HEK293T (cell line): ENCODE results near the gene LIX1.

Source experiments
- ARNT ChIP-seq: fragments of 450-650 bp; IDR thresholded peaks from 2 replicates; pipeline ENCODE4 v1.6.1; 2017; ENCODE audit warnings: mild to moderate bottlenecking
- BHLHE40 ChIP-seq: fragments of 450-650 bp; IDR thresholded peaks from 2 replicates; pipeline ENCODE4 v1.6.1; 2016; ENCODE audit warnings: mild to moderate bottlenecking, moderate library complexity, borderline replicate concordance
- ELF4 ChIP-seq: fragments of 450-650 bp; IDR thresholded peaks from 2 replicates; pipeline ENCODE4 v1.6.1; 2017; ENCODE audit warnings: antibody characterized with exemption
- FOXA1 ChIP-seq: fragments of 450-650 bp; IDR thresholded peaks from 2 replicates; pipeline ENCODE4 v1.6.1; 2016; ENCODE audit warnings: mild to moderate bottlenecking
- FOXK2 ChIP-seq: fragments of 450-650 bp; IDR thresholded peaks from 2 replicates; pipeline ENCODE4 v1.6.1; 2016; ENCODE audit warnings: mild to moderate bottlenecking
- FOXM1 ChIP-seq: fragments of 450-650 bp; IDR thresholded peaks from 2 replicates; pipeline ENCODE4 v1.6.1; 2017; ENCODE audit warnings: mild to moderate bottlenecking, borderline replicate concordance
- HDGF ChIP-seq: fragments of 450-650 bp; IDR thresholded peaks from 2 replicates; pipeline ENCODE4 v1.6.1; 2017; ENCODE audit warnings: antibody characterized with exemption, borderline replicate concordance
- SP1 ChIP-seq: fragments of 450-650 bp; IDR thresholded peaks from 2 replicates; pipeline ENCODE4 v1.6.1; 2017
- SUZ12 ChIP-seq: fragments of 450-650 bp; IDR thresholded peaks from 2 replicates; pipeline ENCODE4 v1.6.1; 2016; ENCODE audit warnings: mild to moderate bottlenecking
- TARDBP ChIP-seq: fragments of 450-650 bp; IDR thresholded peaks from 2 replicates; pipeline ENCODE4 v1.6.1; 2016
- ZNF384 ChIP-seq: fragments of 450-650 bp; IDR thresholded peaks from 2 replicates; pipeline ENCODE4 v1.6.1; 2016

GRCh38 chr5:97075649-97076048, 66.8 kb downstream of the LIX1 start:
- TF ChIP-seq FOXK2 = no peak
- TF ChIP-seq FOXA1 = no peak
- TF ChIP-seq FOXM1 = no peak
- TF ChIP-seq ARNT = no peak
- no peak for TF ChIP-seq HDGF
- no peak for TF ChIP-seq SP1
- TF ChIP-seq BHLHE40 = no peak
- no peak for TF ChIP-seq SUZ12
- TF ChIP-seq ZNF384 = no peak
- TF ChIP-seq ELF4 = no peak
- TF ChIP-seq TARDBP = no peak
